GM18873 (cell line): Measurements from ENCODE around the gene ZNF488.

Experiments
- ATAC-seq: cut with Tn5 transposase; IDR thresholded peaks from one replicate; pipeline ENCODE4 v1.9.1; 2021; ENCODE audit warnings: mild to moderate bottlenecking, moderate library complexity, moderate number of reproducible peaks; ENCODE audit not compliant: unreplicated experiment, low FRiP score

ZNF488 gene

DNA sequence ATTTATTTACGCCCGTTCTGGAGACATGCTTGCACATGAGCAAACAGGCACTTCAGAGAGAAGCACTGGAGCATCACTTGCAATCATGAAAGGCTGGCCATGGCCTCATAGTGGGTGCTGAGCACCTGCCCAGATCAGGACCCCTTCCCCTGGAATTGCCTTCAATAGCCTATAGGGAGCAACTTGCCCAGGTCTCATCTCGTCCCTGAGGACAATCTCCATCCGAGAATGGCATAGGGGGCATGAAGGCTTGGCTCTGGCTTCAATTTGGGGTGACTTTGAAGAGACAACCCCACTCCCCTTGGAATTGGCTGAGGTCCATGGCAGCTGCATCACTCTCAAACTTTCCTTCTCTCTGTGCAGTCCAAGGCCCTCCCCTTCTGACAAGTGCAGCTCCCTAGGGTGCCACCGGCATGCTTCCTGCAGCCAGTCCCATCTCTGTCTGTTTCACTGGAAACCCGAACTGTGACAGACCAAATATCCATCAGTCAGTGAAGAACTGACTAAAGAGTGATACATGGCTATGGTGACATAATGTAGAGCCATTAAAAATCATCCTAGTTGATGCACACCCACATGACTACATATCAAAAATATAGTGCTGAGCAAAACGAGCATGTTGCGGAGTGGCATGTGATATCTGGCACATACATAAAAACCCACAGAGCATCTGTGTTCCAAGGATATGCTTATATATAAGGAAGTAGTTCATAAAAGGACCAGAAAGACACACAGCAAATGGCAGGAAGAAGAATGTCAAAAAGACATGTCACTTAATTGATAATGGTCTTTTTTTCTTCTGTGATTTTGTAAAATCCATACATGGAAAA is 49.4 kb downstream of the ZNF488 start:
- no peak for ATAC-seq

DNA sequence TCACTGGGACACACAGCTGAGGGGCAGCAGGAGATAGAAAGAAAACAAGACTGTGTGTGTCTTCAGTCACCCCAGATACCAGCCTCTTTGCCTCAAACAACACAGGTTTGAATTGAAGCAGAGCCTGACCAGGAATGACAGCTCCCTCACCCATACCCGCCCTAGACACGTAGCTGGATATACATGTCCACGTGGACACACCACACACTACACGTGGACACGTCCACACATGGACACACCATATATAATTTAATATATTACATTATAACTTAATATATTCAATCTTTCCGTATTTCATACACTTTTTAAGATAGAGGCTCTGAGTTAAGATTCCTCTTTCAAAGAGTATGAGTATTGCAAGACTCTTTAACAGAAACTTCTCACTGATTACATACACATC is 50.6 kb downstream of the ZNF488 start:
- no peak for ATAC-seq

DNA sequence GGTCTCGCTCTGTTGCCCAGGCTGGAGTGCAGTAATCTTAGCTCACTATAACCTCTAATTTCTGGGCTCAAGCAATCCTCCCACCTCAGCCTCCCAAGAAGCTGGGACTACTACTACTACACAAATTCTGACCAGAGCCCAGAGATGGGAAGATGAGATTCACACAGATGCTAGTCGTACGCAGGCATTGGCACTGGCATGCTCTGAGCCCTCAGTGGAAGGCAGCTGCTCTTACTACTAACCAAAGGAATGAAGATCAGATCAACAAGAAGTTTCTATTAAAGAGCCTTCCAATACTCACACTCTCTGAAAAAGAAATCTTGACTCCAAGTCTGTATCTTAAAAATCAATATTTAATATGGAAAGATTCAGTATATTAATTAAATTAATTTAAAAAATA is 51.1 kb downstream of the ZNF488 start:
- ATAC-seq: no peak

DNA sequence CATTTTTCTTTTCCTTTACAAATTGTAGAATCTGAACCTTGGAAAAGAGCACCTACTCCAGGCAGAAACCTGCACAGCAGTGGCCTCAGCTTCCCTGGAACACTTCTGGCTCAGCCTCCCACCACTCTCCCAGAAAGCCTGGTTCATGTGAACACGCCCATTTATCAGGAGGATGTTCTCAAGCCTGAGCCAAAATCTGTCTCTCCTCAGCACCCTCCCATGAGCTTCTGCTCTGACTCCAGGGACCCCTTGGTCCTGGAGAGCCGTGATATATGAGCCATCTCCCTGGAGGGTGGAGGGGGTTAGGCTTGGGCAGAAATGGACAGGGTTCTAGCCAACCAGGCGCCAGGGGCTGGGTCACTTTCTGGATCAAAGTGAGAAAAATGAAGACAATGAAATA is 51.7 kb downstream of the ZNF488 start:
- ATAC-seq: no peak

DNA sequence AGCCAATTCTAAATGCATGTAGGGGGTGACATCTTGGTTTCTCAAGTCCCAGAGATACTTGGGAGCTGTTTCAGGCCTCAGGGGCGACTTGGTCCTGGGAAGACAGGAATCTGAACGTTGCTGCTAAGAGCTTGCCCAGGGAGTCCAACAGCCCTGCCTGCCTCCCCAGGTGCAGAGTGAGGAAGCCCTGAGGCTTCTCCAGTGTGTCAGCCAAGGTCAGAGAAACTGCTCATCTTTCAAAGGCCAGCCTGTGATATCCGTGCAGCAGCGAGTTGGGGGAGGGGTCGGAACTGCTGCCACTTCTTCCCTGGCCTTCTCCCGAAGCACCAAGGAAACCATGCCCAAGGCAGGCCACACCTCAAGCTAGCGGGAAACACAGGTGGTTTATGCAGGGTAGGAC is 52.1 kb downstream of the ZNF488 start:
- no peak for ATAC-seq

DNA sequence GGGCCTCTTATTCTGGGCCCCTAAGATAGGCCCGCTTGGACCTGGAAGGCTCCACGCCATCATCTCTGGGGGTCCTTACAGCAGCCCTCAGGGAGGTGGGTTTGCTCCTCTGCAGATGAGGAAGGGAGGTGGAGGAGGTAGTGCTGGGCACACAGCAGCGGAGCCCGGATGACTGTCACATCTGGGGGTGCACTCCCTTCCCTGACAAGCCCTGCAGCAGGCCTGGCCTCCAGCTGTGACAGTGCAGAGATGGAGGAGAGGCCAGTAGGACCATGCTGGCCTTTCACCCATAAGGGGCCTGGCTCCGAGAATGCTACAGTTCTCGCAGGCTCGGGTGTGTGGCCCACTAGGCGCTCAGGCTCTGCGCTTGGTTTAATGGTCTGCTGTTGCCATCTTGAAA is 52.6 kb downstream of the ZNF488 start:
- no peak for ATAC-seq

DNA sequence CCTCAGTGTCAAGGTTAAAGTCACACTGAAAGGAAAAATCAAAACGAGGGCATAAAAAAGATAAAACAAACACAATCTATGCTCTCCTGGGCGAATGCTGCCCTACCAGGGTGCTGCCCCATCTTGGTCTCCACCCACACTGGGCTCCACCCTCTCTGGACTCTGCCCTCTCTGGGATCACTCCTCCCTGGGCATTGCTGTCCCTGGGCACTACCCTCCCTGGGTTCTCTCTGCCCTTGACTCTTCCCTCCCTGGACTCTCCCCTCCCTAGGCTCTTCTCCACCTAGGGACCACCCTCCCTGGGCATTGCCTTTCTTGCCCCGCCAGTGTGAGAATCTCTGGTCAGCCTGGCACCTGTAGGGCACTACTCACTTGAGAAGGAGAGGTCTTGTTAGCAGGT is 53.3 kb downstream of the ZNF488 start:
- no peak for ATAC-seq

DNA sequence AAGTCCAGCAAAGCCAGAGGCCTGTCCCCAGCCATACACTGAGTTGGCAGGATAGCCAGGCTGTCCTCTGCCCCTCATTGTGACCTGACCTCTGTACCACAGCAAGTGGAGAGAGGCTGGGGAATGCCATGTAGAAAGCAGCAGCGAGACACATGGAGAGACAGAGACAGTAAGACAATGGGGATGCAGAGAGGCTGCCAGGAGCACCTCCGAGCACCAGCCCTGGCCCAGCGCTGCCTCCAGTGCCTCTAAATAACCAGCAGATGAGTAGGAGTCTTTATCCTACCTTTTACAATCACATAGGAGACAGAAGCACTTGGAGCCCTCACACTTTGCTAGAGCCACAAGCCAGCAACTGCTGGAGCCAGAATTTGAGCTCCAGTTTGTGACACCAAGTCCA is 53.7 kb downstream of the ZNF488 start:
- ATAC-seq: no peak

DNA sequence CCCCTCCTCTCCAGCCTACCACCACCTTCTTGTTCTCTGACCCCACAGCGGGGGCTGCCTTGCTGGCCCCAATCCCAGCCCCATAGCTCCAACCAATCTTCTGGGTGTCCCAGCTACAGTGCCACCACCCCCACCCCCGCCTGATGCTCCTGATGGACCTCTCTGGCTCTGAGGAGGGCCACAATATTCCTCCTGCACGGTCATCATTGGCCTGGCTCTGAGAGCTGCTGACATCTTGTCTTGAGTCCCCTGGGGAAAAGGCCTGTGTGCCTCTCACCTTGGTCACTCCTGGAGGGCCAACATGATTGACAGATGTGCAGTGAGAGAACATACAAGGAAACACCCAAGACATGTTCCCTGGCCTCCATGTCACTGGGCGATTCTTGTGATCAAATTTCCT is 54.2 kb downstream of the ZNF488 start:
- no peak for ATAC-seq

DNA sequence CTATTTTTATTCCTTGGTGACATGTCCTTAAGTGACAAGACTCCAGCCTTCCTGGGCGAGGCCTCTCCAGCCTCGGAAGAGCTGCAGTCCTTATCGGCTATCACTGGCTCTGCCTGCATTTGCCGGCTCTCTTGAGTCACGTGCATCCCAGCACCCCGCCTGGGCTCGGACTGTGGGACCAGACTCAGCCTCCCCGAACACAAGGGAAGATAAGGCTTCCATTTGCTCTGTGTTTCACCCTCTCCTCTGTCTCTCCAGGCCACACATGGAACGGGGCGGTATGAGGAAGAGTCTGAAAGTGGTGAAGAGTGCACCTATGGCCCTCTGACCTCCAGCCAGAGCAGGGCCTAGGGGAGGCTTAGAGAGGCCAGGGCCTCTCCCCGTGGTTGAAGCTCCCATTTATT is 57.2 kb downstream of the ZNF488 start:
- ATAC-seq: no peak

DNA sequence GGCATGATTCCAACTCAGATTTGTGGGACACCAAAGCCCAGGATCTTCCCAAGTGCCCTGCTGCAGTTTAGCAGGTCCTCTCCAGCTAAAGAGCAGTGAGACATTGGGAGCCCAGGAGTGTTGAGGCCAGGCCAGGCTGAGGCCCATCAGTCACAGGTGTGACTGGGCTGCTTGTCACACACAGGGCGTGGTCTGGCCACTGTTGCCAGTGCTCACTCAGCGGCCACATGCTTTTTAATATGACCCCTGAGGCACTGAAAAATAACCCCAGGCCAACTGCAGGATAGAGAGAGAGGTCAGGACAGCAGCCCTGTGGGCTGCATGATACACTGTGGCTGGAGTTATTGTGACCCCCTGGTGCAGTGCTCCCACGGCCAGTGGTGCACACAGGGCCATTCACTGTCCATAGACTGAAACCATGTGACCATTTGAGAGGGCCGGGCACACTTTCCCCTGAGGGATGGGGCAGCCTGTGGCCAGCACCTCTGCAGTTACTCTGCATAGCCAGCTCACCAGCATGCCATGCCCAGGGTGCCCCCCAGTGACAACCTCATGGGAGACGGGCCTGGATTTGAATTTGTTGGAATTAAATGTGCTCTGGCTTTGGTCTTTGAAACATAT is 57.7 kb downstream of the ZNF488 start:
- no peak for ATAC-seq

DNA sequence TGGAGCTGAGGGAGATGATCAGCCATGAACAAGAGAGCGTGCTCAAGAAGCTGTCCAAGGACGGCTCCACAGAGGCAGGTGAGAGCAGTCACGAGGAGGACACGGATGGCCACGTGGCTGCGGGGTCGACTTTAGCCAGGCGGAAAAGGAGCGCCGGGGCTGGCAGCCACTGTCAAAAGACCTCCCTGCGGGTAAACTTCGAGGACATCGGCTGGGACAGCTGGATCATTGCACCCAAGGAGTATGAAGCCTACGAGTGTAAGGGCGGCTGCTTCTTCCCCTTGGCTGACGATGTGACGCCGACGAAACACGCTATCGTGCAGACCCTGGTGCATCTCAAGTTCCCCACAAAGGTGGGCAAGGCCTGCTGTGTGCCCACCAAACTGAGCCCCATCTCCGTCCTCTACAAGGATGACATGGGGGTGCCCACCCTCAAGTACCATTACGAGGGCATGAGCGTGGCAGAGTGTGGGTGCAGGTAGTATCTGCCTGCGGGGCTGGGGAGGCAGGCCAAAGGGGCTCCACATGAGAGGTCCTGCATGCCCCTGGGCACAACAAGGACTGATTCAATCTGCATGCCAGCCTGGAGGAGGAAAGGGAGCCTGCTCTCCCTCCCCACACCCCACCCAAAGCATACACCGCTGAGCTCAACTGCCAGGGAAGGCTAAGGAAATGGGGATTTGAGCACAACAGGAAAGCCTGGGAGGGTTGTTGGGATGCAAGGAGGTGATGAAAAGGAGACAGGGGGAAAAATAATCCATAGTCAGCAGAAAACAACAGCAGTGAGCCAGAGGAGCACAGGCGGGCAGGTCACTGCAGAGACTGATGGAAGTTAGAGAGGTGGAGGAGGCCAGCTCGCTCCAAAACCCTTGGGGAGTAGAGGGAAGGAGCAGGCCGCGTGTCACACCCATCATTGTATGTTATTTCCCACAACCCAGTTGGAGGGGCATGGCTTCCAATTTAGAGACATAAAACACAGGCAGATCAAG is 58.5 kb downstream of the ZNF488 start:
- no peak for ATAC-seq

DNA sequence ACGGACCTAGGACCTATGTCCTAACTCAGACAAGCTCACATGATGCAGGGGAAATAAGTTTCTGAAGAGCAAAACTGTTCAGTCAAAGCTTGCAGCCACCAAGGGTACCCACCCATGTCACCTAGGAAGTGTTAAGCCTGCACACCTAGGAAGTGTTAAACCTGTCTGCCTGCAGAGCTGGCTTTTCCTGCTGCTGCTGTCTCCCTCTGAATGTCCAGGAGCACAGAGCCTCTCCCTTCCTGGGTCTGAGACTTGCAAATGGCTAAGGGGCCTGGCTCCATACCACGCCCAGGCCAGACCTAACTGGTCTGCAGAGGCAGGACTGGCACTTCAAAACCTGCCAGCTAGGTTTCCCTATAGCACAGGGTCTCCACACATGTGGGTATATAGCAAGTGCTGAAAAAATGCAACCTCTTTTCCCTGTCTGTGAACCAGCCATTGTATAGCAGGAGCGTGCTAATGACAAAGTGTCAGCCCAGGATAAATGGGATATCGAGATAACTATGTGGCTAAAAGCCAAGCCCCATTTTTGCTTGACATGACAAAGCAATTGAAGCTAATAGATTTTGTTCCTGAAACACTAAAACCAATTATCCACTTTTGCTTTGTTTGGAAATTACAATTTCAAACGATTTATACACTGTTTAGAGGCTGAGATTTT is 60.3 kb downstream of the ZNF488 start:
- ATAC-seq: no peak

DNA sequence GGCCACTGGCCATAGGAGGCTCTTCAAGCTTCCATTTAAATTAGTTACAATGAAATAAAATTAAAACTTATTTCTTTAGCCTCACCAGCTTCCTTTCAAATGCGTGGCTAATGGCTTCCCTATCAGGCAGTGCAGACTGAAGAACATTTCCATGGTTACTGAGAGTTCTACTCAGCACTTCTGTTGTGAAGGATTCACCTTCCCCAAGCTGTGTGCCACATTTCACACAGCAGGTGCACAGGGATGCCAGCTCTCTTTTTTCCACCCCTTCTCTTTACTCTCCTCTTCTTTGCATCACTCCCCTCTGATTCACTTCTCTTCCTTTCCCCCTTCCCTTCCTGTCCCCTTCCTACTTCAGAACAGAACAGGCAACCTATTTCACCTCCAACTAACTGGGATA is 61.0 kb downstream of the ZNF488 start:
- no peak for ATAC-seq

DNA sequence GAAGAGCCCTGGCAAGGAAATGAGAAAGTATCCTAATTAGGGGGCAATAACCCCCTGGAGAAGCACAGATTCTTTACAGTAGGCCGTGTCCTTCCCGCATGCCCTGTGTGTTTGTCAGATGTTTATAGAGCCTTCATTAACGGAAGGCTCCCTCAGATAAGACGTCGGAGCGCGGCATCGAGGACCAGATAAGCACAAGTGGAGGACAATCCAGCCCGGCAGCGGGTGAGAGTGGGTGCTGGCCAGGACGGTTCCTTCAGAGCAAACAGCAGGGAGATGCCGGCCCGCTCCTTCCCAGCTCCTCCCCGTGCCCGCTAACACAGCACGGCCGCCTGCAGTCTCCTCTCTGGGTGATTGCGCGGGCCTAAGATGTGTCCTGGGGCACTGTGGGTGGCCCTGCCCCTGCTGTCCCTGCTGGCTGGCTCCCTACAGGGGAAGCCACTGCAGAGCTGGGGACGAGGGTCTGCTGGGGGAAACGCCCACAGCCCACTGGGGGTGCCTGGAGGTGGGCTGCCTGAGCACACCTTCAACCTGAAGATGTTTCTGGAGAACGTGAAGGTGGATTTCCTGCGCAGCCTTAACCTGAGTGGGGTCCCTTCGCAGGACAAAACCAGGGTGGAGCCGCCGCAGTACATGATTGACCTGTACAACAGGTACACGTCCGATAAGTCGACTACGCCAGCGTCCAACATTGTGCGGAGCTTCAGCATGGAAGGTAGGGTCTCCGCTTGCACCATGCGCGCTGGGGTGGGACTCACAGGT is 61.6 kb downstream of the ZNF488 start, which contains the start of gene GDF2:
Gene GDF2 (plus strand): TSS at position 155 of the 762 bp plus-strand sequence. CDS start 215 bp downstream, at position 370.
- ATAC-seq: no peak

DNA sequence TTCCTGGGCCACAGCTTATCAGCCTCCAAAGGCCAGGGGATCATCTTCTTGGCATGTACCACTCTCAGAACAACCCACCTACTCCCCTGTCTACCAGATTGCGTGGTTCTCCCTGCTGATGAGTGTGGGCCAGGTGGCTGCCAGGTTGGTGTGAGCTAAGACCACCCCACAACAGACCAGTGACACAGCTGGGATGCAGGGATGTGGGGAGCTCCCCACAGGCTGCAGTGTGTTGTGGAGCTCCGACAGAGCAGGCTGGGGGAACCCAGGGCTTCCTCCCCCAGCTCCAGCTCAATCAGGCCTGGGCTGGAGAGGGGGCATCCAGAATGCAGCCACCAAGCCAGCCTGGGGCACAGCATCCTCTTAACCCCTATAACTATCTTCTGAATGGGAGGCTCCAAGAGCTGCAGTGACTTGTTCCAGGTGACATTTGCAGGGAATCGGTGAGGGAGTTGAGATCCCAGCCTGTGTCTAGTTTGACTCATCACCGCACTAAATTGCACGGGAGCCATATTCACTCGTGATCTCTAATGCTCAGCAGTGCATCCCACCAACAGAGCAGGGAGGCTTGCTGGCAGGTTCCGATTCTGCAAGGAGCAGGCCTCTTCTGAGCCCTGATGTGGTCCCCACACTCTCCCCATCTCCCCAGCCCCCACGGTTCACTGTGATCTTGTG is 62.4 kb downstream of the ZNF488 start:
- no peak for ATAC-seq

DNA sequence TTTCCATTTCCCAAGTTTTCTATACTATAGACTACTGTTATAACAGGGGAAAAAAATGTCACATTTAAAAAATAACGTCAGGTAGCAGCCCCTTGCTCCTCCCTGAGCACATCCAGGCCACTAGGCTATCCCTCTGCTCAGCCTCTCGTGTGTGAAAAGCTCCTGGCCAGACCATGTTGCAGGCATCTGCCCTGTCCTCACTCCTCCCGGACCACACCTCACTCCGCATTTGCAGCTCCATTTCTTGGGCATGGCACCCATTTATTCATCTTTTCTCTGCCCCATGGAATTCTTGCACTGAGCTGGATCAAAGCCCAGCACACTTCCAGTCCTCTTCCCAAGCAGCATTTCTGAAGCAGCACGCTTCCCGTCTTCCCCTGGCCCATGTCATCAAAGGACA is 63.3 kb downstream of the ZNF488 start:
- no peak for ATAC-seq

DNA sequence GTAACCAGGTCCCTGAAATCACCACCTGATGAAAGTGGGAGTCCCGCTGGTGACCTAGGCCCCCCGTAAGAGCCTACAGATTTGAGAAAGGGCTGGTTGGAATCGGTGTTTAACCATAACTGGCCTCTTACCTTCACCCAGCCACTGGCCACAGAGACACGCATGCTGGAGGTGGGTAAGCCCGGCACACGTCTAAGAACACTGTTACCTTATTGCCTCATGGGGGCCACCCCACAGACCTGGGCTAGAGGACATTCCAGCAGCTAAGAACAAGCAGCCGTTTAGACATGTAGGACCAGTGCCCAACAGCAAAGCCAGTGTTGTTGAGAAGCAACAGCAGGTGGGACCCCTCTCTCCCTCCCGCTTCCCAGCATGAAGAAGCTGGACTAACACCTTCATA is 64.3 kb downstream of the ZNF488 start:
- no peak for ATAC-seq

DNA sequence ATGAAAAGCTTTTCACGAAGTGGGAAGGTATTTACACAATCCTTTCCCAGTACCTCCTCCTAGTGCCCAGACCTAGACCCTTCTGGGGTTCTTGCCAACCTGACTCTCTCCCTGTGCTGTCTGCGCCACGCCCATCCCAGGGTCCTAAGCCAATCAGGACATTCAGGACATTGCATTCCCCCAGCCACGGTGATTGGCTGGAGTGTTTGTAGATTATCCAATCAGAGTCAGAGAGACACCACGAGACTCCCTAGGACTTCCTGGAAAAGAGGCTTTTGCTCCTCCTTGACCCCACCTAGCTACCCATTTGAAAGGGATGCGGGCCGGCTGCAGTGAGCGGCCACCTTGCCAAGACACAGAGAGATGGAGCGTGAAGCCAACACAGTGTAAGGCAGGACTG is 65.4 kb downstream of the ZNF488 start:
- ATAC-seq: no peak
